Activated CD4-positive, CD25-positive, alpha-beta regulatory T cell treated with anti-CD3 and anti-CD28 coated beads, Interleukin-2, amount 50 U/mL, for 72 hours (primary cell): ENCODE results near the gene SLC36A3.
"Not testable (repeated sequence)": the region's sequence is repeated elsewhere in the genome, so short reads cannot be mapped to it uniquely, and the experiment has no call there.

ENCODE experiments used
- DNase-seq: peaks from one replicate; pipeline ENCODE4 v3.0.0; 2021

Gene SLC36A3

DNA sequence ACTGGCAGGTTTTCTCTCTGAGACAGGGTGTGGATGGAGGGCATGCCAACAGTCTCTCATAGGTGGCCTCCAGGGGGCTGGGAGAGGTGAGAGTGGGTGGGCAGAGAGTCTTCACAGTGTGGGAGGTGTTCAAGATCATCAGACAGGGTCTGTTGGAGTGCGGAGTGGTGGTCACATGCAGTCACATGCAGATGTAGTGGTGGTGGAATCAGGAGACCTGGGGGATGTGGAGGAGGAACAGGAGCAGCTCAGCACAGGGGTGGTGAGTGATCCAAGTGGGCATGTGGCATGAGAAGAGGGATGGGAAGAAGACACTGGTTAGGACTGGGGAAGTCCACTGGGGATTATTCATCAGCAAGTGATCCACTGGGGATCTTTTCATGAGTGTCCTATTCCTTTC lies 44.8 kb downstream of the SLC36A3 start:
- no peak for DNase-seq

DNA sequence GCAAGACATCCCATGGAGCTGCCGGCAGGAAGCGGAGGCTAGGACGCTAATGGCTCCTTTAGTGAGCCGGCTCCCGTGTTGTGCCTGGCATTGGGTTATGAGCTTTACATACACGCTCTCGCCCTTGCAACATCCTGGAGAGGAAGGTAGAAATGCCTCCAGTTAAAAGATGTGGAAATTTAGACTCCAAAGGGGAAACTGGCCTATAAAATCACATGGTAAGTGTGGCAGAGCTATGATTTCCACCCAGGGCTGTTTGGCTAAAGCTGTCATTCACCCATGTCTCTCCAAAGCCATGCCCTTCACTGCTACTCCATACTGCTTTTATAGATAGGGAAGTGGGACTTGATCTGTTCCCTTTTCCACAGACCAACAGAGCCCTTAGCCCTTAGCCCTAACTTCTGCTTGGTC lies 45.4 kb downstream of the SLC36A3 start:
- DNase-seq = no peak

DNA sequence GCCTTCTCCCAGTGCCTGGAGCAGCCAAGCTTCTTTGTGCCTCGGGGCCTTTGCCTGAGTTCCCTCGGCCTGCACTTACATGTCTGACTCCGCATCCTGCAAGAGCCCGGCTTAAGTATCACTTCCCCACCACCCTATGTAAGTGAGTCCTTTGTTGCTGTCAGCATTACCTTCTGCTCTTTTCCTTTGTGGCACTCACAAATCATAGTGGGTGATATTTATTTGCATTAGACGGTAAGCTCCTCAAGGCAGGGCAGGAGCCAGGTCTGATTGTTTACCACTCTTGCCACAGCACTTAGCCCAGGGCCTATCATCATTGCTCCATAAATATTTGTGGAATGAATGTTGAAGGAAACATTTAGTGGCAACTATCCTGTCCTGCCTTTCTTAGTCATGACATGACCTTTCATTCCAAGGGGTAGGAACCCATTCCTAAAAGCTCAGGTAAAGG lies 45.8 kb downstream of the SLC36A3 start:
- DNase-seq = no peak

DNA sequence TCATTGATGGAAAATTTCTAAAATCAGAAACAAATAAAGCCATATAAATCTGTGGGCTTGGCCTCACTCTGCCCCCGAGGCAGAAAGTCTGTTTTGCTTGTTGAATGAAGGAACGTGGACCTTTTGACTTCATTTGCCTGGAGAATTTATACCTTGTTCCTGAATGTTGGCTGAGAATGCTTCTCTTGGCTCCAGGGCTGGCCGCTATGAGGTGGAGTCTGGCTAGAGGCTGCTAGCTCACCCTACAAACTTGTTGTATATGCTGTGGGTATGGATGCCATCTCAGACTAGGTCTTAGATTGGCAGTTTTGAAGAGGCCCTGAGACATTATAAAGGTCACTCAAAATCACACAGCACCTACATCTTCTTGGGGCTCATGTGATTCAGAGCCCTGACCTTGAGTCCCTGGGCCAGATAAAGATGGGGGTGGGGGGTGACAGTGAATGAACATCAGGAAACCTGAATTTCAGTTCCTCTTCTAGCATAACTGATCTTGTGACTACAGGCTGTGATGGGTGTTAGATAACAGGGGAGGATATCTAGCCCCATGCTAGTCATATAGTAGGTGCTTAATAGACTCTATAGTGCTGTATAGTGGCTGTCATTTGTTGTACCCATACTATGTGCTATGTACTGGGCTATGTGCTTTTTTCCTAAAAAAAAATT lies 47.8 kb downstream of the SLC36A3 start:
- DNase-seq = no peak

DNA sequence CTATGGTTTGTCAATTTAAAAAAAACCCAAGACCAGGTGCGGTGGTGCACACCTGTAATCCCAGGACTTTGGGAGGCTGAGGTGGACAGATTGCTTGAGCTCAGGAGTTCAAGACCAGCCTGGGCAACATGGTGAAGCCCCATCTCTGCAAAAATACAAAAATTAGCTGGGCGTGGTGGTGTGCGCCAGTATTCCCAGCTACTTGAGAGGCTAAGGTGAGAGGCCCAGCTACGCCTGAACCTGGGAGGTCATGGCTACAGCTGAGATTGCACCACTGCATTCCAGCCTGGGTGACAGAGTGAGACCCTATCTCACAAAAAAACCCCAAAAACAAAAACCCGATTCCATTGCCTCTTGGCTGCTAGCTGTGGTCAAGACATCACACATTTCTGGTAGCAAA lies 48.6 kb downstream of the SLC36A3 start:
- DNase-seq = not testable (repeated sequence)

DNA sequence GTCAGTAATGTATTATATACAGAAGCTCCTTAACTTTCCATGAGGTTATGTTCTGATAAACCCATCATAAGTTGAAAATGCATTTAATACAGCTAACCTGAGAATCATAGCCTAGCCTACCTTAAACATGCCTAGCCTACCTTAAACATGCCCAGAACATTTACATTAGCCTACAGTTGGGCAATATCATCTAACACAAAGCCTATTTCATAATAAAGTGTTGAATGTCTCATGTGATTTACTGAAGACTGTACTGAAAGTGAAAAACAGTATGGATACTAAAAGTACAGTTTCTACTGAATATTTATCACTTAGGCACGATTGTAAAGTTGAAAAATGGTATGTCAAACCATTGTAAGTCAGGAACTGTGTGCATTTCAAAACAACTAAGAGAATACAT lies 49.0 kb downstream of the SLC36A3 start:
- no peak for DNase-seq

DNA sequence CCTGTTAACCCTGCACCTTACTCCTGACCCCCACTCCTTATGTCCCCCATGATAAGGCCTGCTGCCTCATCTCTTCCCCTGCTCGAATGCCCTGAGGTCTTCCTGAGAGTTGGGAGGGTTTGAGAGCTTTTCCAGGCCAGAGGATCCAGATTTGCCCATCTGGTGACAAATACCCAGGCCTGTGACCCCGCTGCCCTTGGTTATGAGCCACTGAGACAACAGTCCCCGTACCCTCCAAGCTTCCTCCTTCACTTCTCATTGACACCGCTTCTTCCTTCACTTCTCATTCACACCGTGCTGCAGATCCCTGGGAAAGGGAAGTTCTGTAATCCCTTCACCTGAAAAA lies 50.0 kb downstream of the SLC36A3 start:
- DNase-seq = no peak

DNA sequence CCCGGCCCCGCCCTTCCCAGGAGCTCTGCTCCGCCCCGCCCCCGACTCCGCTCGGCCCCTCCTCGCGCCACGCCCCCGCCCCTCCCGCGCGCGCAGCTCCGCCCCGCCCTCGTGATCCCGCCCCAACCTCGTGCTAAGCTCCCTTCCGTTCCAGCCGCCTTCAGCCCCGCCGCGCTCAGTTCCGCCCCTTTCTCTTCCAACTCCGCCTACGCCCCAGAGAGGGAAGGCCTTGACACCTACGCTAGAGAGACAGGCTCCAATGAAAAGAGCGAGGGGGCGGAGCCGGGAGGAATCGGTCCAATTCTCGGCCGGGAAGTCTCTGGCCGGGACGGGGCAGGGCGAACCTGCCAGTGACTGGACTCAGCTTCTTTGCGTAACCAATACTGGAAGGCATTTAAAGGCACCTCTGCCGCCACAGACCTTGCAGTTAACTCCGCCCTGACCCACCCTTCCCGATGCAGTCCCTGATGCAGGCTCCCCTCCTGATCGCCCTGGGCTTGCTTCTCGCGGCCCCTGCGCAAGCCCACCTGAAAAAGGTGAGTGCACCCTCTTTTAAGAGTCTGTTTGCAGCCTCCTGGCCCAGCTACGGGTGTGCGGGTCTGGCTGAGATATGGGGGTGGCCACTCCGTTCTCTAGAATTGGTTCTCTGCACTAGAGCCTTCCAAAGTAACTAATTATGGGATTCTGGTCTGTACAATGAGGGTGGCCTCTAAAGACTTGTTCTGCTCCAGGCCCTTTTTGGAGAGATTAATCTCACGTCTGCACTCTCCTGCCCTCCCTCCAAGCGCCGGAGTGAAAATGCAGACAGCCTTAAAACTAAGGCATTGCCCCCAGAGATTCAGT lies 50.6 kb downstream of the SLC36A3 start, which contains the start of gene GM2A:
GM2A (plus strand) TSS at position 424 of the 843 bp plus-strand sequence; CDS start at position 456, 32 bp downstream.
- DNase-seq = peak; percentile 97

DNA sequence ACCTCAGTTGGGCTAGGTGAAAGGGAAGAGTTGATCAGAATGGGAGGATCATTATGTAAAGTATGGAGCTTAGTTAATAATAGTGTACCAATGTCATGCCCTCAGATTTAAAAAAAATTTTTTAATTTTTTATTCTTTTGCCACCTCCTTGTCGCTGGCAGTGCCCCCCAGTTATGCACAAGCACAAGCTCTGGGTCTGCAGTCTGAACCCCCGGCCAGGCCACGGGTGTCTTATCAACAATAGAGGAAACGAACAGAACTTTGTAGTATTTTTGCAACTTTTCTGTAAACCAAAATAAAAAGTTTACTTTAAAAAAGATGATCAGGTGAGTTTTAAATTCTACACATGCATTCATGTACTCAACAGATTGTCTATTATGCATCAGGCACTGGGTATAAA lies 51.9 kb downstream of the SLC36A3 start:
- no peak for DNase-seq

DNA sequence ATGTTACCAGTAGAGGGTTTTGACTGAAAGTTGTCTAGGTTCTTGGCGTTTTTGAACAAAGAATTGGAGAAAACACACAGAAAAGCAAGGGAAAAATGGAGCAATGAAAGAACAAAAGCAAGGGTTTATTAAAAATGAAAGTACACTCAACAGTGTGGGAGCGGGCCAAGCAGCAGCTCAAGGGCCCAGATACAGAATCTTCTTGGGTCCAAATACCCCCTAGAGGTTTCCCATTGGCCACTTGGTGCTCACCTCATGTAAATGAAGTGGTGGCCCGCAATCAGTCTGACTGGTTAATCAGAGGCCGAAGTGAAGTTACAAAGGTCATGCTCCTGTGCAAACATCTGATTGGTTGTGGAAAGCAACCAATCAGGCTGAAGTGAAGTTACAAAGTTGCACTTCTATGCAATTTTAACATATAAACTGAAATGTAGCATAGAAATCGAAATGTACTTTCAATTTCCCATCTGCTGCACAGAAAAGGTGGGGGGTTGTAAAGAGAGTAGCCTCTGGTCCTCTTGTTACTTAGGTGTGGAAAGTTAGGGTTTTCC lies 52.5 kb downstream of the SLC36A3 start:
- DNase-seq = peak; percentile 52

DNA sequence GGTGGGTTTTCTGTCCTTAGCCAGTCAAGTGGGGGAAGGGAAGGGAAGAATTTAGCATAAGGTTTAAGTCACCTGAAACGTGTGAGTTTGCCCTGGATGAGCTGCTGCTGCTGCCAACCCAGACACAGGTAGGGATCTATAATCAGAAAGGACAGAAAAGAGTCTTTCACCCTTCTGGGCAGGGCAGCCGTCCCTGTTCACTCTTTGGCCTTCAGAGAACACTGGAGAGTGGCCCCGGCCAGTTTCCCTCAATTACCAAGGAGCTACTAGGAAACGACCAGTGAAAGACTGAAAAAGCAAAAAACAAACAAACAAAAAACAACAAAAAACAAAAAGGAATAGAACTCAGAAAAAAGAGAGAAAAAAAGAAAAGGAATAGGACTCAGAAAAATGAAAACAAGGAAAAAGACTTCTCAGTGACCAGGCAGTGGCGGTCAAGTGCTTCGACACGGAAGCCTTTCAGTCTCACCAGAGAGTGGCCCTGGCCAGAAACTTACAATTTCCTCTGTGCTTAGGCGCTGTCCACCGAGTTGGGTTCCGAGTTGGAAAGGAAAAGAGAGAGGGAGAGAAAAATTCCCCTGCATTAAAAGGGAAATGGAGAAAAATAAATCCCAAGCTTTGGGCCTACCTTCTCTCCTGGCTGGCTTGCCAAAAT lies 53.1 kb downstream of the SLC36A3 start:
- no peak for DNase-seq

DNA sequence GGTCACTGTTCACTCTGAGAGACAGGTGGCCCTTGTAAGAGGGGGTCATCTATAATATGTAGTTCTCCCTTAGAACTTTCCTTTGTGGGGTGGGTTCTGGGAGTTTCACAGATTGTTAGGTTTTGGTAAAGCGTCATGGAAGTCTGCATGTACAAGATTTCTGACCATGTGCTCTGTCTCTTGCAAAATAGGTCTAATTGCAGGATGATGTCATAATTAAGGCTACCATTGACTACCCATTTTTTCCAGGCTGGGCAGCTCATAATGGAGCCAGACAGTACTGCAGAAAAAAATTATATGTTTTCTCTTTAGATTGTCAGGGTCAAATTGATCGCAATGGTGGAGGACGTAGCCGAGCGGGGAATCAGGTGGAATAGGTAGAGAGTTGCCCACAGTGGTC lies 54.3 kb downstream of the SLC36A3 start:
- DNase-seq = no peak

DNA sequence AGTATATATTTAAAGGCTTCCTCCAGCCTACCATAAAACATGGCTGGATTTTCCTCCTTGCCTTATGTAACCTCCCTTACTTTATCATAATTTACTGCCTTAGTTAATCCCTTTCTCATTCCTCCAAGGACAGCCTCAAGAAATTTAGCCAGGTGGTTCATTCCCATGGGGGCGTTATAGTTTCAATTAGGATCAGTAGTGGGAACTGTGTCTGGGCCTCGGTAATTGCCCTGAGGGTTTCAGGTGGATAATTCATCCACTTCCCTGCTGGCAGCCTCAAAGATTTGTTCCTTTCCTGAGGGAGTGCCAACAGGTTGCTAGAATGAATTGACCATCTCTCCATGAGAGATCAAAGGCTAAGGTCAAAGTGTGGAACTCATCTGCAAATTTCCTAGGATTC lies 54.9 kb downstream of the SLC36A3 start:
- DNase-seq = no peak

DNA sequence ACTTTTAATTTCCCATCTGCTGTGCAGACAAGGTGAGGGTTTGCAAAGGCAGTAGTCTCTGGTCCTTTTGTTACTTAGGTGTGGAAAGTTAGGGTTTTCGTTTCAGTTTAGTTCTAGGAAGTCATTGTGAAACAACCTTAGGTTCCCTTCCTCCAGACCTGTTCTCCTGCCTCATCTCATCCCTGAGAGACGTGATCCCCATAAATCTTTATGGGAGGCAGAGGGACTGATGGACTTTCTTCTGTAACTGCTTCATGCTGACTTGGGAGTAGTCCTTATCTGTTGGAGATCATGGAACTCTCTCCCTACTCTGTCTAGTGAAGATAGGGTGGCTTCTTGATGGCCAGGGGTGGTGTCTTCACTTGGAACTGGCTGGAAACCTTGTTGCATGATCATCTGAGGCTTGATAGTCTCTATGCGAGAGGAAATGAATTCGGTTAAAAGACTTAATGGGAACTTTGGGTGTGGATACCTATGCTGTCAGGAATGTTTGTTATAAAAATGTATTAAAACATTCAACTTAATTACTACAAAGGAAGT lies 57.8 kb downstream of the SLC36A3 start:
- no peak for DNase-seq

DNA sequence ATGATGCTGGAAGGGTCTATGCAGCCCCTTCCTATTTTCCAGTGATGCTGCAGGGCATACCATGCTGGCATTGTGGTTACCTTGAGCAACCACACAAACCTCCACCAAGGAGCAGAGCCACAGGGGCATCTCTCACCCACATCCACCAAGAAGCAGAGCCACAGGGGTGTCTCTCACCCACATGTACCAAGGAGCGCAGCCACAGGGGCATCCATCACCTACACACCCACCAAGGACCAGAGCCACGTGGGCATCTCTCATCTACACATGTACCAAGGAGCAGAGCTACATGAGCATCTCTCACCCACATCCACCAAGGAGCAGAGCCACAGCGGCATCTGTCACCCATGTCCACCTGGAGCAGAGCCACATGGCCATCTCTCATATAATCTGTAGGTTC lies 59.4 kb downstream of the SLC36A3 start:
- no peak for DNase-seq

DNA sequence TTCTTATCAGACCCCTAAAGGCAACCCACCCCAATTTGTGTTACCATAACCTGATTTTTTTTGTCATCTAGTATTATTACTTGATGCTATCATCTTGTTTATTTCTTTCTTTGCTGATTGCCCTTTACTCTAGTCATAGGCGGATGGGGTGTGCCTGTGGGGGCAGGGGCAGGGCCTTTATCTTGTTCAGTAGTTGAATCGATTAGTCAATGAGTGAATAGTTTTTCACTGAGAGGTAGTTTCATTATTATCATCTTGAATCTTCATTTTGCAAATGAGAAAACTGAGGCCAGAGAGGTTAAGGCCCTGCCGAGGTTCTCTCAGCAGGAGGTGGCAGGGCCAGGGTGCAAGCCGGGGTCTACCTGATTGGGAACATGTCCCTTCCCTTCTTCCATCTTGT lies 60.0 kb downstream of the SLC36A3 start:
- DNase-seq = no peak

DNA sequence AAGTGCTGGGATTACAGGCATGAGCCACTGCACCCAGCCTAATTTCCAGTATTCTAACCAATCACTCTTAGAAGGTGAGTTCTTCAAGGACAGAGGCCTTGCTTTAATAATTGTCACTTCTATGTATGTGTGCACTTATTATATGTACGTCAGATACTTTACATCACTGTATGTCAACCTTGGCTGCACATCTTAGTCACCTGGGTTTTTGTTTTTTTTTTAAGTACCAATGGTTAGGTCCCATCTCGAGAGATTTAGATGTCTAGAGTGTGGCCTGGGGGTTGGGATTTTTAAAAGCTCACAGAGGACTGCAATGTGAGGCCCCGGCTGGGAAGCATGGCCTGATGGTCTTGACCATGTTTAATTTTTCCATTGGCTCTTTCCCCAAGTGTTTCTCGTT lies 60.4 kb downstream of the SLC36A3 start:
- DNase-seq = no peak

DNA sequence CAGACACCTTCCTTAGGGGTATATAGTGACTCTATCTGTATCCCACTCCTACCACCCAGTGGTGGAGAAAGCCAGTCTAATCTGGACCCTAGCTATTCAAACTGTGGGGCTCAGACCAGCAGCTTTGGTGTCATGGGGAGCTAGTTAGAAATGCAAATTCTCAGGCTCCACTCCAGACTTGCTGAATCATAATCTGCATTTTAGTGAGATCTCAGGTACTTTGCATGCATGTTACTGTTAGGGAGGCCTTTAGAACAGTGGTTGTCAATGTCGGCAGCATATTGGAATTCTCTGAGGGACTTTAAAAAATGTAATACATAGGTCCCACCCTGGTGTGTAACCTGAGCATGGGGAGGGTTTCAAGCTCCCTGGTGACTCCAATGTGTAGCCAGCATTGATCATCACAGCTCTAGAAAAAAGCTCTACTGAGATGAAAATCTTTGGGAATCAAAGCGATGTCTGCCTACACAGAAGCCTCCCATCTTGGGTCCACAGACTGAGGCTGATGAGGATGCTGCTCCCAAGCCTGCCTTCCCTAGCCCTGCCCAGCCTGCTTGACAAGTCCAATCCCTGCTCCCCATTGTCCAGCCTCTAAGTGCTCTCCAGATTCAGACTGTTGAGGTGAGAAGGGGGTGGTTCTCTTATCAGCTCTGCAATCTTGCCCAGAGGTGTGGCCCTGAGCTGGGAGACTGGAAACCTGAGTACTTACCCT lies 62.5 kb downstream of the SLC36A3 start:
- DNase-seq = no peak

DNA sequence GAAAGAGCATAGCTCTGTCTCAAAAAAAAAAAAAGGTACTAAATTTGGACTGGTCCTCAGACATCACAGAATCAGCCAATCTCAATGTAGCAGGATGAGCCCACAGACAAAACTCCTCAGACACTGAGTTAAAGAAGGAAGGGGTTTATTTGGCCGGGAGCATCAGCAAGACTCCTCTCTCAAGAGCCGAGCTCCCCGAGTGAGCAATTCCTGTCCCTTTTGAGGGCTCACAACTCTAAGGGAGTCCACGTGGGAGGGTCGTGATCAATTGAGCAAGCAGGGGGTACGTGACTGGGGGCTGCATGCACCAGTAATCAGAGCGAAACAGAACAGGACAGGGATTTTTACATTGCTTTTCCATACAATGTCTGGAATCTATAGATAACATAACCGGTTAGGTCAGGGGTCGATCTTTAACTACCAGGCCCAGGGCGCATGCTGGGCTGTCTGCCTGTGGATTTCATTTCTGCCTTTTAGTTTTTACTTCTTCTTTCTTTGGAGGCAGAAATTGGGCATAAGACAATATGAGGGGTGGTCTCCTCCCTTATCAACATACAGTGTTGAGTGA lies 63.2 kb downstream of the SLC36A3 start:
- DNase-seq = not testable (repeated sequence)

DNA sequence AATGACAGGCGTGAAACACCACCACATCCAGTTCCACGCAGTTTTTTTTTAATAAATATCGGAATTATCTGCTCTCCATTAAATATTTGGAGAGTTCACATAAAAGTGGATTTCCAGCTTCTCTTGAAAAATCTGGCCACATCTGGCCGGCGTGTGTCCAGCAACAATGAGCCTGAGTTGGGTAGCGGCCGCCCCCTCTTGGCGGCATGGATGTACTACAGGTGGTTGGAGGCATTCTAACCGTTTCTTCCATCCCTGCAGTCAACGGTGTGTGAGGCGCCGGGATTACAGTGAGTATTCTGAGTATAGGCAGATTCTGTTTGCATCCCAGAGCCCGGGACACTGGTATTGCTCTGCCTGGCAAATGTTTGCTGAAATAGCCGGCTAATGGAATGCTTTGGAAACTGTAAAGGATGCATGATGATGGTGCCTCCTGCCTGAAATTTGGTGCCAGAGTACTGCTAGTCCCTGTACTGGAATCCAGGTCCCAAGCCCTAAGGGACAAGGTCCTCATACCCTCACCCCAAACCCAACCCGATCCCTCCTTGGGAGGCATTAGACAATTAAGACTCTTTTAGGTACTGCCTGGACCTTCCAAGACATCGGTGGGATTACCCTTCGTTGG lies 64.2 kb downstream of the SLC36A3 start:
- peak; percentile 56 for DNase-seq

DNA sequence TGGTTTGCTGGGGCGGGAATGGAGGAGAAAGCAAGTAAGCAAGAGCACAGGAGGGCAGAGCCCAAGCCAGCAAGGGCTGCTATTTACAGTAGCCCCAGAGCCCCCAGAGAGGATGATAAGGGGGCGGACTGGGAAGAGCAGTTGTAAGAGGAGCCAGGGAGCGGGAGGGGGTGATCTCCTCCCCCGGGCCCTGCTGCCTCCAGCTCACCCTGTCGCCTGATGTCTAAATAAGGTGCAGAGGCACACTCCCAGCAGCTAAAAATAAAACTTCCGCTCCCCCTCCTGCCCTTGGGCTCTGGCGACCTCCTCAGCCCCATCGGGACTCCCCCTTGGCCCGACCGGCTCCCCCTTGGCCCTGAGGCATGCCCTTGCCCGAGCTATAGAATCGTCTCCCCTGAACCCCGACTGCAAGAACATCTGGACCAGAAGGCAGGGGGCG lies 65.2 kb downstream of the SLC36A3 start:
- DNase-seq = no peak

DNA sequence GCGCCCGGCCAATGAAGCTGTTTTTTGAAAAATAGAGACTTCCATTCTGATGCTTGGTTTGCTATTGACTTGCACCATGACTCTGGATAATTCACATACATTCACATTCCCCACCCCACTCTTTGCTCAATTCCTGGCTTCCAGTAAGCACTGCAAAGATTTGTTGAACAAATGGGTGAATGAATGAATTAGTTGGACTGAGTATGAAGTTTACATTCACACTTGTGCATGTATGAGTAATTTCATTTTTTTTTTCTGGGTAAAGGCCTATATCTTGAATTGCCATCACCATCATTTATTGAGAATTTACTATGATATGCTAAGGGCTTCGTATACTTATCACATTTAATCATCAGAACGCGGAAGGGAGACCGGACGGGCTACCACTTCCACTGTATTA lies 65.9 kb downstream of the SLC36A3 start:
- no peak for DNase-seq
